ENCODE data around the gene PSMB5. TPM values are rescaled to one million over a fixed set of nuclear protein-coding genes. Genes with fewer than 3 reads are reported as not detected.

Gene PSMB5
- total and polyA plus RNA-seq, 9 of the 15 experiments (the other 6 are each of a cell fraction or from before 2014, with no cell fraction given): 198 to 1,870 (median 269) TPM

GRCh38 chr14:23053426-23053825, 18.7 kb upstream of the PSMB5 start (continued):
- TF ChIP-seq NFE2 (IDR thresholded peaks at IDR 0.05; ENCODE audit: low read depth) (no peak), ZKSCAN3 (CRISPR knock-in tag; IDR thresholded peaks at IDR 0.05) (no peak), PPARD (CRISPR knock-in tag; IDR thresholded peaks at IDR 0.05) (no peak), TCF7L2 (IDR thresholded peaks at IDR 0.05; ENCODE audit: low read depth, low read length) (no peak)

- in situ Hi-C loops (cut with MboI) (loop anchor here (5.0 kb wide), 1 partner anchor 75 kb away; no protein-coding TSS in a partner anchor), intact Hi-C loops (cut with micrococcal nuclease) (loop anchor here (1.0 kb wide), 1 partner anchor 58 kb away; no protein-coding TSS in a partner anchor)
- H3K9ac ChIP-seq (ENCODE audit: insufficient read depth in 1 of 2, low read depth in 2 of 2, low read length in 2 of 2): no peak overlapping the region
- no TSS peak for BruUV-seq (replicated peaks)
- no peaks in the 10 kb centered on the region for H3K9me3 ChIP-seq (replicated peaks; ENCODE audit: control insufficient read depth, insufficient read depth, low read depth, low read length)
- TF ChIP-seq BRF1 (IDR thresholded peaks at IDR 0.05; ENCODE audit: borderline replicate concordance, extremely low read depth, insufficient read length): no peak
- TF ChIP-seq FOXA3 (CRISPR knock-in tag; conservative IDR thresholded peaks at IDR 0.05 in 1 of 2, IDR thresholded peaks at IDR 0.05 in 1 of 2): no peak
- no peak for TF ChIP-seq BCOR (IDR thresholded peaks at IDR 0.05)
- no peak overlapping the region for H2AFZ ChIP-seq (ENCODE audit: low read depth, low read length)
- H3K4me1 ChIP-seq (replicated peaks in 1 of 2; ENCODE audit: control insufficient read depth in 2 of 2, insufficient read depth in 2 of 2, low read length in 2 of 2): peaks cover 11 to 42% of the 10 kb centered on the region in 2 experiments
- H3K4me2 ChIP-seq (ENCODE audit: insufficient read depth, low read length): no peak overlapping the region
- 83% methylated on average over 2 of the region's 3 CpGs for WGBS (ENCODE audit: insufficient coverage, low coverage, missing lambda C conversion rate)
- FAIRE-seq (peak; percentile 42), DNase-seq (ENCODE audit: extremely low read depth in 1 of 4, low spot score in 3 of 4) (no peak), ATAC-seq (no peak)
- CTCF ChIA-PET (ENCODE audit: low intra/inter-chr PET ratio): interaction anchor here (1.8 to 9.2 kb wide), 3 partner anchors 57 to 79 kb away, joined by 11 to 141 read pairs (median 45); no protein-coding TSS in a partner anchor
- no peaks in the 10 kb centered on the region for H3K9me1 ChIP-seq (ENCODE audit: control insufficient read depth, insufficient read depth, low read length)
- H3K36me3 ChIP-seq (ENCODE audit: control insufficient read depth, insufficient read depth, low read length): peaks cover 5% of the 10 kb centered on the region; the same call in 1 of the 3 replicates
- POLR2A ChIA-PET: interaction anchor here (0.6 to 1.5 kb wide), 2 partner anchors 68 to 84 kb away, joined by 3 to 5 read pairs; no protein-coding TSS in a partner anchor
- no peak overlapping the region for H3K27ac ChIP-seq (ENCODE audit: extremely low read depth, low read depth, low read length)
- no peaks in the 10 kb centered on the region; the same call in 2 of the 3 replicates for H3K79me2 ChIP-seq (ENCODE audit: control insufficient read depth, insufficient read depth, low read length)
- H3K4me3 ChIP-seq: no peak overlapping the region
- H3K27me3 ChIP-seq (ENCODE audit: control insufficient read depth in 2 of 2, insufficient read depth in 2 of 2, low read length in 2 of 2): no peaks in the 10 kb centered on the region
- no peaks in the 10 kb centered on the region for H4K20me1 ChIP-seq (replicated peaks; ENCODE audit: control insufficient read depth, insufficient read depth, low read length)
Observed at GRCh38 chr14:23052671-23053070, 18.0 kb upstream of the PSMB5 start.
